ENCODE measurements around the gene RNF39.

GRCh38 chr6:30061858-30062458, 13.6 kb downstream of the RNF39 start:
- TF ChIP-seq POLR2AphosphoS5 (IDR thresholded peaks at IDR 0.05; ENCODE audit: low read depth, low read length): no peak
- TF ChIP-seq POLR2A (IDR thresholded peaks at IDR 0.05; ENCODE audit: low read depth, low read length): no peak
